Astrocyte of the cerebellum (primary cell): ENCODE data around the gene ALDOB.
A peak's percentile ranks its signal among the peaks of the same experiment; 100 is the strongest.
"Not testable (repeated sequence)": the region's sequence is repeated elsewhere in the genome, so short reads cannot be mapped to it uniquely, and the experiment has no call there.

ENCODE experiments used
- DNase-seq: peaks from one replicate; pipeline ENCODE4 v3.0.0-alpha.2; 2011; ENCODE audit warnings: low read depth
- H3K4me3 ChIP-seq: 2 replicates; pipeline ENCODE4 v1.5.1; 2011; ENCODE audit warnings: mild to moderate bottlenecking, low read depth, low read length, moderate library complexity
- in situ Hi-C: cut with HindIII; loops from 2 replicates; pipeline ENCODE4 v1.10.0; 2017; ENCODE audit warnings: low sequenced_read_pairs
- TF ChIP-seq, protein P1 (sequence below): IDR thresholded peaks from 2 replicates; pipeline ENCODE4 v1.5.1; 2012; ENCODE audit warnings: low read length, low read depth, moderate library complexity, mild to moderate bottlenecking; ENCODE audit errors: missing control alignments

Gene ALDOB

GRCh38 chr9:101387871-101388506 lies 47.6 kb downstream of the ALDOB start:
- in situ Hi-C loops: no loop called here
- TF ChIP-seq, protein P1, sequence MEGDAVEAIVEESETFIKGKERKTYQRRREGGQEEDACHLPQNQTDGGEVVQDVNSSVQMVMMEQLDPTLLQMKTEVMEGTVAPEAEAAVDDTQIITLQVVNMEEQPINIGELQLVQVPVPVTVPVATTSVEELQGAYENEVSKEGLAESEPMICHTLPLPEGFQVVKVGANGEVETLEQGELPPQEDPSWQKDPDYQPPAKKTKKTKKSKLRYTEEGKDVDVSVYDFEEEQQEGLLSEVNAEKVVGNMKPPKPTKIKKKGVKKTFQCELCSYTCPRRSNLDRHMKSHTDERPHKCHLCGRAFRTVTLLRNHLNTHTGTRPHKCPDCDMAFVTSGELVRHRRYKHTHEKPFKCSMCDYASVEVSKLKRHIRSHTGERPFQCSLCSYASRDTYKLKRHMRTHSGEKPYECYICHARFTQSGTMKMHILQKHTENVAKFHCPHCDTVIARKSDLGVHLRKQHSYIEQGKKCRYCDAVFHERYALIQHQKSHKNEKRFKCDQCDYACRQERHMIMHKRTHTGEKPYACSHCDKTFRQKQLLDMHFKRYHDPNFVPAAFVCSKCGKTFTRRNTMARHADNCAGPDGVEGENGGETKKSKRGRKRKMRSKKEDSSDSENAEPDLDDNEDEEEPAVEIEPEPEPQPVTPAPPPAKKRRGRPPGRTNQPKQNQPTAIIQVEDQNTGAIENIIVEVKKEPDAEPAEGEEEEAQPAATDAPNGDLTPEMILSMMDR: peak; percentile 57
- DNase-seq: peak; percentile 43
- H3K4me3 ChIP-seq: no peak overlapping the region

GRCh38 chr9:101384873-101385536 lies 50.6 kb downstream of the ALDOB start, which contains the start of gene BAAT:
BAAT (minus strand) TSS chr9:101385006; CDS start chr9:101371404, 13,602 bp downstream.
- DNase-seq, in situ Hi-C loops: not testable (repeated sequence)

GRCh38 chr9:101383361-101383760 lies 52.2 kb downstream of the ALDOB start:
- H3K4me3 ChIP-seq: no peak overlapping the region
- TF ChIP-seq, protein P1: no peak
- no peak for DNase-seq
- in situ Hi-C loops: no loop called here

More at GRCh38 chr9:101384873-101385536, 50.6 kb downstream of the ALDOB start, which contains the start of gene BAAT:
- not testable (repeated sequence) for H3K4me3 ChIP-seq

DNA sequence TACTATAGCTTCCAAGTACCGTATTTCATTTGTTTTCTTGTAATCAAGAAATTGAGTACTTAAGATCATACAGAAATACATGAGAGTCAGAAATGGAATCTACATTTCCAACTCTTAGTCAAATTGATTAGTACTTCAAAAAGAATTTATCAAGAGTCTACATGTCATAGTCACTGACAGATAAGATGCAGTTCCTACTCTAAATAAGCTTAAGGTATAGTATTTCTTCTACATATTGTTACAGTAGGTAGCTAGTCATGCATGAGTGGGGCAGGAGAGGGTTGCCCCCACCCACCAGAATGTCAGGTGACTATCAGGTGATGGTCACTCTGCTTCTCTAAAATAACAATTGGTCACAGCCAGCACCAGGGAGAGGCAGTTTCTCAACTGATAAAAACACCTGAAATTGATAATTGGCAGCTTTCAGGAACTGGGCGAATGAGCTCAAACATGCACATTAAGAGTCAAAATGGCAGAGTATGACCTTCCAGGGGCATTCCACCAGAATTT lies 53.7 kb downstream of the ALDOB start:
- in situ Hi-C loops: no loop called here
- DNase-seq: no peak
- no peak overlapping the region for H3K4me3 ChIP-seq
- TF ChIP-seq, protein P1: no peak

DNA sequence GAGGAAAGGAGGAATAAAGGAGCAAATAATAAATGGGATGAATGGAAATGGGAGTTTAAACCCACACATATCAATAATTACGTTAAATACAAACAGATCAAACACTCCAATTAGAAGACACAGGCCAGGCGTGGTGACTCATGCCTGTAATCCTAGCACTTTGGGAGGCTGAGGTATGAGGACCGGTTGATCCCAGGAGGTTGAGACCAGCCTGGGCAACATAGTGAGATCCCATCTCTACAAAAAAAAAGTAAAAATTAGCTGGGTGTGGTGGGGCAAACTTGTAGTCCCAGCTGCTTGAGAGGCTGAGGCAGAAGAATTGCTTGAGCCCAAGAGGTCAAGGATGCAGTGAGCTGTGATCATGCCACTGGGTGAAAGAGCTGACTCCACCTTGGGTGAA lies 54.5 kb downstream of the ALDOB start:
- DNase-seq: no peak

DNA sequence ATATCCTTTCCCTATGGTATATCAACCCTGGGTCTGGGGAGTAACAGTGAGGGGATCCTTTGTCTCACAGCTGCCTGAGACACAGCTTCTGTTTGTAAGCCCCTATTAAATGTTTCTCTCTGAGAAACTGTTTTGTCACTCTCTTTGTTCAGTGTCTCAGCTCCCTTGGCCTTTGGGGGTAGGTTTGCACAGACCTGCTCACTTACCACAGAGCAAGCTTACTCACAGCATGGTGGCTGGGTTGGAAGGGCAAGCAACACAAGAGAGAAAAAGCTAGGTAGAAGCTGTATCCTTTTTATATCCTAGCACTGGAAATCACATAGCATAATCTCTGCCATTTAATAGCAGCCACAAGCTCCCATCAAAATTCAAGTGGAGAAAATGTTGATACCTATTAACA lies 55.3 kb downstream of the ALDOB start:
- TF ChIP-seq, protein P1: no peak
- no peak for DNase-seq
- in situ Hi-C loops: no loop called here
- H3K4me3 ChIP-seq: no peak overlapping the region

More for the DNA sequence above, 54.5 kb downstream of the ALDOB start:
- TF ChIP-seq, protein P1: no peak
- H3K4me3 ChIP-seq: no peak overlapping the region
- in situ Hi-C loops: no loop called here
